Activated CD4-positive, alpha-beta T cell treated with anti-CD3 and anti-CD28 coated beads, Interleukin-2, amount 10 ng/mL, durations not matched to agents 7 days and 5 days (primary cell): ENCODE results near the gene TRAPPC5. TPM values are rescaled to one million over a fixed set of nuclear protein-coding genes. Genes with fewer than 3 reads are reported as not detected.

Experiments
- CTCF ChIA-PET: fragments of 350-600 bp; sonication (Branson Sonifier 250); formaldehyde crosslinking; loops from one replicate; lab custom pipeline; 2021; ENCODE audit warnings: antibody characterized with exemption; lab: Charles Lee
- POLR2A ChIA-PET: fragments of 350-600 bp; sonication (Branson Sonifier 250); formaldehyde crosslinking; loops from one replicate; lab custom pipeline; 2021; ENCODE audit warnings: antibody characterized with exemption; lab: Charles Lee
- DNase-seq: peaks from one replicate; pipeline ENCODE4 v3.0.0-alpha.2; 2020
- H3K27ac Mint-ChIP-seq: one replicate; pipeline ENCODE4 v1.8.0; 2021; ENCODE audit warnings: mild to moderate bottlenecking, moderate library complexity, mixed read lengths
- H3K27me3 Mint-ChIP-seq: one replicate; pipeline ENCODE4 v1.8.0; 2021; ENCODE audit warnings: mixed read lengths
- H3K36me3 Mint-ChIP-seq: one replicate; pipeline ENCODE4 v1.8.0; 2021; ENCODE audit warnings: low read depth, mixed read lengths
- H3K4me1 Mint-ChIP-seq: one replicate; pipeline ENCODE4 v1.8.0; 2021; ENCODE audit warnings: mixed read lengths
- H3K4me3 Mint-ChIP-seq: one replicate; pipeline ENCODE4 v1.8.0; 2021; ENCODE audit warnings: mild to moderate bottlenecking, moderate library complexity, mixed read lengths
- H3K9me3 Mint-ChIP-seq: one replicate; pipeline ENCODE4 v1.8.0; 2021; ENCODE audit warnings: mixed read lengths
- total RNA-seq, 2 experiments: library from RNA; stranded (reverse); gene quantifications; one replicate each; pipeline ENCODE4 v1.2.3, GENCODE V29; 2021

TRAPPC5 gene
- total RNA-seq, 2 experiments from 2014 or later: 105 to 106 TPM

GRCh38 chr19:7734220-7735203, 53.9 kb downstream of the TRAPPC5 start:
- H3K4me3 Mint-ChIP-seq: no peak overlapping the region
- H3K27ac Mint-ChIP-seq: no peak overlapping the region
- H3K4me1 Mint-ChIP-seq: no peaks in the 10 kb centered on the region
- POLR2A ChIA-PET: no interaction called here
- CTCF ChIA-PET: no interaction called here
- H3K36me3 Mint-ChIP-seq: no peaks in the 10 kb centered on the region
- no peak for DNase-seq
- H3K9me3 Mint-ChIP-seq: no peaks in the 10 kb centered on the region
- peaks cover 36% of the 10 kb centered on the region for H3K27me3 Mint-ChIP-seq

GRCh38 chr19:7736148-7736547, 55.5 kb downstream of the TRAPPC5 start:
- ChIA-PET CTCF (no interaction called here), POLR2A (no interaction called here)
- no peak overlapping the region for H3K27ac Mint-ChIP-seq

GRCh38 chr19:7737215-7737614, 56.6 kb downstream of the TRAPPC5 start:
- H3K27me3 Mint-ChIP-seq: peaks cover 24% of the 10 kb centered on the region
- H3K4me3 Mint-ChIP-seq: no peak overlapping the region
- no peaks in the 10 kb centered on the region for H3K9me3 Mint-ChIP-seq
- H3K27ac Mint-ChIP-seq: no peak overlapping the region
- no peak for DNase-seq
- no peaks in the 10 kb centered on the region for H3K4me1 Mint-ChIP-seq
- ChIA-PET CTCF (no interaction called here), POLR2A (no interaction called here)
- no peaks in the 10 kb centered on the region for H3K36me3 Mint-ChIP-seq

More at GRCh38 chr19:7736148-7736547, 55.5 kb downstream of the TRAPPC5 start:
- peaks cover 34% of the 10 kb centered on the region for H3K27me3 Mint-ChIP-seq
- no peaks in the 10 kb centered on the region for H3K36me3 Mint-ChIP-seq
- no peak for DNase-seq
- H3K4me3 Mint-ChIP-seq: no peak overlapping the region
- no peaks in the 10 kb centered on the region for H3K4me1 Mint-ChIP-seq
- H3K9me3 Mint-ChIP-seq: no peaks in the 10 kb centered on the region

Other genes starting within 250 kb of the TRAPPC5 start
- gene PEX11G, start 191.8 kb upstream of the TRAPPC5 start, total RNA-seq: under 1 TPM; 0.46 to 0.67 TPM
- gene ZNF358, start 164.7 kb upstream of the TRAPPC5 start, total RNA-seq: 1 to 10 TPM; 6.5 to 6.7 TPM
- 10 to 100 TPM; 13.2 to 14.8 TPM for gene MCOLN1, start 158.2 kb upstream of the TRAPPC5 start, total RNA-seq
- gene PNPLA6, start 145.1 kb upstream of the TRAPPC5 start, total RNA-seq: 100 to 1,000 TPM; 117 to 126 TPM
- gene CAMSAP3, start 85.0 kb upstream of the TRAPPC5 start, total RNA-seq: under 1 TPM; 0.21 to 0.57 TPM
- gene XAB2, start 51.3 kb upstream of the TRAPPC5 start, total RNA-seq: 10 to 100 TPM; 46.0 to 50.0 TPM
- gene PET100, start 51.0 kb upstream of the TRAPPC5 start, total RNA-seq: 100 to 1,000 TPM; 108 to 169 TPM
- gene PCP2, start 47.1 kb upstream of the TRAPPC5 start, total RNA-seq: 1 to 10 TPM in 1 of 2 experiments, under 1 TPM in 1; 0.82 to 1.2 TPM
- gene STXBP2, start 43.7 kb upstream of the TRAPPC5 start, total RNA-seq: 100 to 1,000 TPM; 131 to 158 TPM
- not detected for gene RETN, start 11.8 kb upstream of the TRAPPC5 start, total RNA-seq
- not detected for gene MCEMP1, start 3.7 kb upstream of the TRAPPC5 start, total RNA-seq
- under 1 TPM; 0.23 to 0.30 TPM for gene FCER2, start 21.3 kb downstream of the TRAPPC5 start, total RNA-seq
- not detected for gene CLEC4G, start 51.3 kb downstream of the TRAPPC5 start, total RNA-seq
- gene CD209, start 66.7 kb downstream of the TRAPPC5 start, total RNA-seq: not detected
- gene CLEC4M, start 82.4 kb downstream of the TRAPPC5 start, total RNA-seq: not detected
- gene EVI5L, start 149.4 kb downstream of the TRAPPC5 start, total RNA-seq: 10 to 100 TPM in 1 of 2 experiments, 1 to 10 TPM in 1; 9.7 to 11.2 TPM
- under 1 TPM; 0.10 to 0.15 TPM for gene PRR36, start 193.6 kb downstream of the TRAPPC5 start, total RNA-seq
- gene LRRC8E, start 207.7 kb downstream of the TRAPPC5 start, total RNA-seq: not detected
- 10 to 100 TPM; 44.1 to 45.6 TPM for gene MAP2K7, start 223.0 kb downstream of the TRAPPC5 start, total RNA-seq
- 1 to 10 TPM in 1 of 2 experiments, under 1 TPM in 1; 0.79 to 1.4 TPM for gene TGFBR3L, start 234.0 kb downstream of the TRAPPC5 start, total RNA-seq
- gene SNAPC2, start 239.5 kb downstream of the TRAPPC5 start, total RNA-seq: 10 to 100 TPM; 18.6 to 19.1 TPM
- not detected for gene CTXN1, start 245.3 kb downstream of the TRAPPC5 start, total RNA-seq